ENCODE measurements around the gene MED16. TPM values are rescaled to one million over a fixed set of nuclear protein-coding genes. Genes with fewer than 3 reads are reported as not detected.
A peak's percentile ranks its signal among the peaks of the same experiment; 100 is the strongest.

Gene MED16
- total and polyA plus RNA-seq, 12 donors = 5.3 to 139 (median 62.6) TPM

GRCh38 chr19:867855-868457, 25.0 kb downstream of the MED16 start:
- Histone ChIP-seq H3K9me3 (replicated peaks in 1 of 3) (no peaks in the 10 kb centered on the region), H3K27me3 (no peaks in the 10 kb centered on the region), H3K4me3 (no peak overlapping the region), H3K4me1 (replicated peaks in 1 of 2) (peaks cover 12 to 24% of the 10 kb centered on the region in 2 donors), H3K36me3 (replicated peaks in 1 of 2) (peaks cover 0 to 23% of the 10 kb centered on the region in 2 donors), H3K27ac (no peak overlapping the region)
- DNase-seq = peak in 1 of 7 donors; percentile 19
- WGBS, 4 donors = 92 to 94% (median 92%) methylated on average over 23 to 39 of the region's 39 CpGs
- TF ChIP-seq, protein P1, sequence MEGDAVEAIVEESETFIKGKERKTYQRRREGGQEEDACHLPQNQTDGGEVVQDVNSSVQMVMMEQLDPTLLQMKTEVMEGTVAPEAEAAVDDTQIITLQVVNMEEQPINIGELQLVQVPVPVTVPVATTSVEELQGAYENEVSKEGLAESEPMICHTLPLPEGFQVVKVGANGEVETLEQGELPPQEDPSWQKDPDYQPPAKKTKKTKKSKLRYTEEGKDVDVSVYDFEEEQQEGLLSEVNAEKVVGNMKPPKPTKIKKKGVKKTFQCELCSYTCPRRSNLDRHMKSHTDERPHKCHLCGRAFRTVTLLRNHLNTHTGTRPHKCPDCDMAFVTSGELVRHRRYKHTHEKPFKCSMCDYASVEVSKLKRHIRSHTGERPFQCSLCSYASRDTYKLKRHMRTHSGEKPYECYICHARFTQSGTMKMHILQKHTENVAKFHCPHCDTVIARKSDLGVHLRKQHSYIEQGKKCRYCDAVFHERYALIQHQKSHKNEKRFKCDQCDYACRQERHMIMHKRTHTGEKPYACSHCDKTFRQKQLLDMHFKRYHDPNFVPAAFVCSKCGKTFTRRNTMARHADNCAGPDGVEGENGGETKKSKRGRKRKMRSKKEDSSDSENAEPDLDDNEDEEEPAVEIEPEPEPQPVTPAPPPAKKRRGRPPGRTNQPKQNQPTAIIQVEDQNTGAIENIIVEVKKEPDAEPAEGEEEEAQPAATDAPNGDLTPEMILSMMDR (IDR thresholded peaks at IDR 0.05) = no peak
- TF ChIP-seq POLR2A (IDR thresholded peaks at IDR 0.05) = no peak
- intact Hi-C loops (cut with DNase I) = loop anchor here (2.0 to 5.0 kb wide), 2 partner anchors 53 to 114 kb away; partner anchors contain the start of gene WDR18 (in 1 of the 2)

GRCh38 chr19:867301-867793, 25.6 kb downstream of the MED16 start:
- H3K27me3 ChIP-seq = no peaks in the 10 kb centered on the region
- TF ChIP-seq, protein P1 (IDR thresholded peaks at IDR 0.05) = no peak
- TF ChIP-seq POLR2A (IDR thresholded peaks at IDR 0.05) = no peak
- peaks cover 0 to 23% of the 10 kb centered on the region in 2 donors for H3K36me3 ChIP-seq (replicated peaks in 1 of 2)
- intact Hi-C loops (cut with DNase I) = loop anchor here (2.0 to 5.0 kb wide), 2 partner anchors 53 to 115 kb away; partner anchors contain the start of gene WDR18 (in 1 of the 2)
- H3K4me3 ChIP-seq = no peak overlapping the region
- H3K4me1 ChIP-seq (replicated peaks in 1 of 2) = peaks cover 15 to 22% of the 10 kb centered on the region in 2 donors
- H3K27ac ChIP-seq = no peak overlapping the region
- WGBS, 4 donors = 82 to 90% (median 86%) methylated on average over 10 to 16 of the region's 16 CpGs
- DNase-seq = peak in 1 of 7 donors; percentile 21
- no peaks in the 10 kb centered on the region for H3K9me3 ChIP-seq (replicated peaks in 1 of 3)

GRCh38 chr19:866769-867300, 26.2 kb downstream of the MED16 start:
- H3K4me1 ChIP-seq (replicated peaks in 1 of 2) = peaks cover 10 to 17% of the 10 kb centered on the region in 2 donors
- H3K36me3 ChIP-seq (replicated peaks in 1 of 2) = peaks cover 0 to 23% of the 10 kb centered on the region in 2 donors
- TF ChIP-seq, protein P1 (IDR thresholded peaks at IDR 0.05) = no peak
- no peak for TF ChIP-seq POLR2A (IDR thresholded peaks at IDR 0.05)
- no peaks in the 10 kb centered on the region for H3K27me3 ChIP-seq
- intact Hi-C loops (cut with DNase I) = loop anchor here (2.0 to 5.0 kb wide), 2 partner anchors 54 to 115 kb away; partner anchors contain the start of gene WDR18 (in 1 of the 2)
- H3K4me3 ChIP-seq = no peak overlapping the region
- WGBS, 4 donors = 85 to 90% (median 87%) methylated on average over 24 to 37 of the region's 38 CpGs
- peak in 1 of 7 donors; percentile 17 for DNase-seq
- H3K27ac ChIP-seq = no peak overlapping the region
- H3K9me3 ChIP-seq (replicated peaks in 1 of 3) = no peaks in the 10 kb centered on the region

DNA sequence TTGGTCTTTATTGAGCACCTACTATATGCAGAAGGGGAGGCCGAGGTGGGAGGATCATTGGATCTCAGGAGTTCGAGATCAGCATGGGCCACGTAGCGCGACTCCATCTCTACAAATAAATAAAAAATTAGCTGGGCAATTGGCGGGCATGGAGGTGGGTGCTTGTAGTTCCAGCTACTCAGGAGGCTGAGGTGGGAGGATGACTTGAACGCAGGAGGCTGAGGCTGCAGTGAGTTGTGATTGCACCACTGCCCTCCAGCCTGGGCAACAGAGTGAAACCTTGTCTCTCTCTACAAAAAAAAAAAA, 29.7 kb downstream of the MED16 start:
- H3K27me3 ChIP-seq = peaks cover 9% of the 10 kb centered on the region
- no peak overlapping the region for H3K4me3 ChIP-seq
- peaks cover 0 to 6% of the 10 kb centered on the region in 2 donors for H3K36me3 ChIP-seq (replicated peaks in 1 of 2)
- DNase-seq = no peak
- peaks cover 6 to 9% of the 10 kb centered on the region in 2 donors for H3K4me1 ChIP-seq (replicated peaks in 1 of 2)
- intact Hi-C loops (cut with DNase I) = loop anchor here in 1 of 2 donors (5.0 kb wide), 1 partner anchor 54 kb away; the partner anchor contains the start of gene KISS1R
- 61 to 87% (median 62%) methylated on average over 7 of the region's 7 CpGs for WGBS, 4 donors
- no peaks in the 10 kb centered on the region for H3K9me3 ChIP-seq (replicated peaks in 1 of 3)
- TF ChIP-seq POLR2A (IDR thresholded peaks at IDR 0.05) = no peak
- TF ChIP-seq, protein P1 (IDR thresholded peaks at IDR 0.05) = no peak
- no peak overlapping the region for H3K27ac ChIP-seq

Measured in adrenal gland (tissue), 12 donors.